Choroid plexus epithelial cell (primary cell): ENCODE results near the gene MMP19.

Experiments used
- DNase-seq: peaks from one replicate; pipeline ENCODE4 v3.0.0-alpha.2; 2010; ENCODE audit warnings: low read depth
- H3K4me3 ChIP-seq: 2 replicates; pipeline ENCODE4 v1.5.1; 2011; ENCODE audit warnings: low read depth, mild to moderate bottlenecking, control low read depth, low read length, moderate library complexity
- CTCF ChIP-seq: conservative IDR thresholded peaks from 2 replicates; pipeline ENCODE4 v1.5.1; 2011; ENCODE audit warnings: low read depth, mild to moderate bottlenecking, control low read depth, inconsistent platforms, low read length, moderate library complexity

The MMP19 gene

GRCh38 chr12:55822228-55822627 is 20.5 kb downstream of the MMP19 start:
- peak; percentile 59 for TF ChIP-seq CTCF
- H3K4me3 ChIP-seq = no peak overlapping the region
- DNase-seq = peak; percentile 24

GRCh38 chr12:55820679-55821078 is 22.1 kb downstream of the MMP19 start:
- peak; percentile 55 for DNase-seq
- TF ChIP-seq CTCF = peak; percentile 54
- no peak overlapping the region for H3K4me3 ChIP-seq

GRCh38 chr12:55818886-55819285 is 23.9 kb downstream of the MMP19 start:
- no peak for TF ChIP-seq CTCF
- H3K4me3 ChIP-seq = peak overlapping the region; percentile 91
- no peak for DNase-seq

- TF ChIP-seq CTCF = no peak
- peak overlapping the region; percentile 91 for H3K4me3 ChIP-seq
- no peak for DNase-seq
Measured at GRCh38 chr12:55818140-55818728, 24.5 kb downstream of the MMP19 start.

- TF ChIP-seq CTCF = no peak
- H3K4me3 ChIP-seq = peak within 1 kb of the TSS; percentile 97
- DNase-seq = peak; percentile 100
Measured at GRCh38 chr12:55817345-55818139, 25.2 kb downstream of the MMP19 start, which contains the start of the genes ORMDL2 and SARNP. ORMDL2 (plus strand) TSS chr12:55818041; CDS start chr12:55819000, 959 bp downstream. SARNP (minus strand) TSS chr12:55817724; CDS start chr12:55817701, 23 bp downstream.

GRCh38 chr12:55816881-55817344 is 25.8 kb downstream of the MMP19 start:
- no peak for TF ChIP-seq CTCF
- peak overlapping the region; percentile 97 for H3K4me3 ChIP-seq
- peak; percentile 48 for DNase-seq

GRCh38 chr12:55815473-55815872 is 27.3 kb downstream of the MMP19 start:
- TF ChIP-seq CTCF = no peak
- no peak for DNase-seq
- H3K4me3 ChIP-seq = no peak overlapping the region
